T-helper 1 cell treated with Interleukin-12 subunit alpha and Interleukin-12 subunit beta and Interleukin-4 antibody, amounts not matched to agents 30 ng/mL and 1 ng/mL, for 36 hours (primary cell): ENCODE data around the gene INF2. TPM values are rescaled to one million over a fixed set of nuclear protein-coding genes. Genes with fewer than 3 reads are reported as not detected.

ENCODE experiments used
- intact Hi-C: fragments of 100-400 bp; cut with micrococcal nuclease; formaldehyde crosslinking; loops from one replicate; pipeline ENCODE4 v1.15.1; 2024
- total RNA-seq: library from RNA; stranded (reverse); gene quantifications from 2 replicates; pipeline ENCODE4 v1.2.3, GENCODE V29; 2022

Gene INF2
- total RNA-seq, 1 donor from 2014 or later: 136 TPM

DNA sequence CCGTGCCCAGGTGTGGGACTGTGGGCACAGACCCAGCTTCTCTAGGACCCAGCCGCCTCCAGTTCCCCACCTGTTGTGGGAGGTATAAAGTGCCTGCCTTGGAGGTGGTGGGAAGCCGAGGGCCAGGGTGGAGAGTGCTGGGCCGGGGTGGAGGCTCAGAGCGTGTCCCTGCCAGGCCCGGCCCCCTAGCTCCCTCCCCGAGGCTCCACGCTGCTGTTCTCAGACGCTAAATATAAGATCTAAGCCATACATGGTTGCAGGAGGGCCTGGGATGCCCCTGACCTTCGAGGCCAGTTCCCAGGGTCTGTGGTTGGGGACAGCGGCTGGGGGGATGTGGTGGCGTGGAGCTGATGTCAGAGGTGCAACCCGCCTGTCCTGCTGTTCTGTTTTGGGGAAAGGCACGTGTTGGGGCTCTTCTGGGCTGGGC, 10.8 kb downstream of the INF2 start:
- intact Hi-C loops: no loop called here

DNA sequence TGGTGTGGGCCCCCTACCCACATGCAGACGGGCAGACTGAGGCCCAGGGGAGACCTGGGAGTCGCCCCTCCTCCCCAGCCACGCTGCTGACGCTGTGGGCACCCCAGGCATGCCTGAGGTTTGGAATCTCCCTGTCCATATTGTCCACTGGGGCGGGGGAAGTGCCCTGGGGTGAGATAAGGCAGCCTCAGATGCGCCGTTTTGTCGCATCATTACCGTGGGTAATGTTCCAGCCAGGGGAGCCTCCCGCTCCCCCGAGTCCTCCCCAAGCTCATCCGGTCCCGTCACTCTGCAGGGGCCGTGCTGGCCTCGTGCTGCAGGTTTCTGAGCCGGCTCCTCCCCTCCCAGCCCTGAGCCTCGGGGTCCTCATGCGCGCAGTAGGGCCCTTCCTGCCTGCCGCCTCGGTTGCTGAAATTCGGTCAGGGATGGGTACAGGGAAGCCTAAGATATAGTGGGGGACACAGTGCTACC, 11.4 kb downstream of the INF2 start:
- intact Hi-C loops: no loop called here

DNA sequence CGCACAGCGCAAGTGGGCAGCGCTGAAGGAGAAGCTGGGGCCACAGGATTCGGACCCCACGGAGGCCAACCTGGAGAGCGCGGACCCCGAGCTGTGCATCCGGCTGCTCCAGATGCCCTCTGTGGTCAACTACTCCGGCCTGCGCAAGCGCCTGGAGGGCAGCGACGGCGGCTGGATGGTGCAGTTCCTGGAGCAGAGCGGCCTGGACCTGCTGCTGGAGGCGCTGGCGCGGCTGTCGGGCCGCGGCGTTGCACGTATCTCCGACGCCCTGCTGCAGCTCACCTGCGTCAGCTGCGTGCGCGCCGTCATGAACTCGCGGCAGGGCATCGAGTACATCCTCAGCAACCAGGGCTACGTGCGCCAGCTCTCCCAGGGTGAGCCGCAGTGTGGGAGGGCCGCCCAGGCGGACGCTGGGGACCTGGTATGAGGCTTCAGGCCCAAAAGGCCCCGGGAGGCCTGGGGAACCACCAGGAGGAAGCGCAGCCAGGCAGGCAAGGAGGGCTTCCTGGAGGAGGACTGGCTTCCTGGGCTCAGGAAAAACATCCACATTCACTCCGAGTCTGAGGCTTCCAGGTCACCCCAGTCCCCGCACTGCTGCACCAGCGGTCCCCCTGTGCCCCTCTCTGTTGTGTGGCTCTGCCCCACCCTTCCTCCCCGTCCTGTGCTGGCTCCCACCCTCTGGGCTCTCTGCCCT, 12.1 kb downstream of the INF2 start:
- intact Hi-C loops: no loop called here

DNA sequence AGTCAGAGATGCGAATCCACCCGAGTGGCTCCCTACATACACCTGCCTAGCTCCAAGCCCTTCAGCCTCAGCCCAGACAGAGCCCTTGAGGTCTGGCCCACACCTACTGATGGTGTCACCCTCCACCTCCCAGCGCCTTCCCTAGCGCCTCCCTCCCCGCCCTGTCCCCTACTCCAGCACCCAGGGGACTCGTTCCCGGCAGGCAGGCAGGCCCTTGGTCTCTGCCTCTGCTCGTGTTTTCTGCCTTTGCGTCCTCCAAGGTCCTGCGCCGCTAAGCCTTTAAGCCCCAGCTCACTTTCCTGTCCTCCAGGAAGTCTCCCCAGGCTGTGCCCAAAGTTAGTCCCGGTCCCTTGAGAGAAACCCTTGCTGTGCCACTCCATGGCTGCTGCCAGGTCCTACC, 12.7 kb downstream of the INF2 start:
- intact Hi-C loops: no loop called here

DNA sequence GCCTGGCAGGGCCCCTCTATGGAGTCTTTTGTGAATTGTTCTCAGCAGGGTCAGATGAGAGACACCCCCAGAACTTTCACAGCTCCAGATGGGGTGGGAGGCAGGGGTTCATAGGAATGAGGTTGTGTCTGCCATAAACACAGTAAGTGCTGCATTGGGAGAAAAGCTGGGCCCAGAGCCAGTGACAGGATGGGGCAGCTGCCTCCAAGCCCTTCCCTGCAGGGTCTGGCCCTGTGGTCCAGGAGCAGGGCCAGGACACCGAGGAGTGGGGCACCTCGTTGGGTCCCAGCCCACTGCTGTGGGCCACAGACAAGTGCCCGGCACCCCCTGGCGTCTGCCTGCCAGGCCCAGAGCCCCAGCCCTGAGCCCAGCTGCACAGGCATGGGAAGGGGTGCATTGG, 13.3 kb downstream of the INF2 start:
- intact Hi-C loops: no loop called here

DNA sequence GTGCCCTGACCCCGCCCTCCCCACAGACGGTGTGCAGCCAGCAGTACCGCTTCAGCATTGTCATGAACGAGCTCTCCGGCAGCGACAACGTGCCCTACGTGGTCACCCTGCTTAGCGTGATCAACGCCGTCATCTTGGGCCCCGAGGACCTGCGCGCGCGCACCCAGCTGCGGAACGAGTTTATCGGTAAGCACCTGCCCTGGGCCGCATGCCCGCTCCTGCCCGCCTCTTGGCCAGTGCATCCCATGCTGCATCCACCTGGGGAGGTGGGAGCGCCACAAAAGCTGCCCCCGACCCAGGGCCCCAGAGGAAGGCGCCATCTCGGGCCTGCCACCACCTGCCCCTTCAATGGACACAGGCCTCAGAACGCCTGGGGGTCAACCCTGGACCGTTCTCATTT, 13.9 kb downstream of the INF2 start:
- intact Hi-C loops: no loop called here

DNA sequence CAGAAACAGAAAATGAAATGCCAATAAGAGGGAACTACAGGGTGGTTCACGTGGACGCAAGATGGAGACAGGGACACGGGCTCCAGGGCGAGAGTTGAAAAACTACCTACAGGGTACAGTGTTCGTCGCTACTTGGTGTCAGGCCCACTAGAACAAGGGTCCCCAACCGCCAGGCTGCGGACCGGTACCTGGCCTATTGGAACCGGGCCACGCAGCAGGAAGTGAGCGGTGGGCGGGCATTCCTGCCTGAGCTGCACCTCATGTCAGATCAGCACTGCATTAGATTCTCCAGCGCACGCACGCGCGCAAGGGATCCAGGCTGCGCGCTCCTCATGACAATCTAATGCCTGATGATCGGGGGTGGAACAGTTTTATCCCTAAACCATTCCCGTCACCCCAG, 14.8 kb downstream of the INF2 start:
- intact Hi-C loops: no loop called here

DNA sequence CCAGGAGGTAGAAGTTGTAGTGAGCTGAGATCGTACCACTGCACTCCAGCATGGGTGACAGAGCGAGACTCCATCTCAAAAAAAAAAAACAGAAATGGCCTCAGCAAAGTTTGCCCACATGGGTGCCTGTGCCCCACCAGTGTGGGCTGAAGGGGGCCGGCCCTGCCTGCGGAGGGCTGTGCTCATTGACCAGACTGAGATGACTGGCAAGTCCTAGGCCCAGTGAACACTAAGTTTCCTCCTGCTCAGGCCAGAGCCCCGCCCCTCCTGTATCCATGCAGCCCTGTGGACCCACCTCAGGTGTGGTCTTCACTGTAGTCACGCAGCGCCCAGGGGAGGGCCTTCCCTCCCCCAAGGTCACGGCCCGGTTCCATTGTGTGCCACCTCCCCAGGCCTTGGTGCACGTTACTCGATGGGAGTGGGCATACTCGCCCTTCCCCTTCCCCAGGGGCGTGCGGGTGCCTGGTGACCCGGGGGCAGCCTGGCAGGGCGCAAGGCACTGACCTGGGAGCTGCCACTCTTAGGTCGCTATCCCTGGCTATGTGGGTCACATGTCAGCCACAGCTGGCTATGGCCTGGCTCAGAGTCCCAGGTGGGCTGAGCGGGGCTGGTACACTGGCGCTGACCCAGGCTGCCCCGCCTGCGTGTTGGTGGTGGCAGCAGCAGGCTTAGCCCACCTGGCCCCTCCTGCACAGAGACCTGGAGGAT, 16.1 kb downstream of the INF2 start:
- intact Hi-C loops: no loop called here

DNA sequence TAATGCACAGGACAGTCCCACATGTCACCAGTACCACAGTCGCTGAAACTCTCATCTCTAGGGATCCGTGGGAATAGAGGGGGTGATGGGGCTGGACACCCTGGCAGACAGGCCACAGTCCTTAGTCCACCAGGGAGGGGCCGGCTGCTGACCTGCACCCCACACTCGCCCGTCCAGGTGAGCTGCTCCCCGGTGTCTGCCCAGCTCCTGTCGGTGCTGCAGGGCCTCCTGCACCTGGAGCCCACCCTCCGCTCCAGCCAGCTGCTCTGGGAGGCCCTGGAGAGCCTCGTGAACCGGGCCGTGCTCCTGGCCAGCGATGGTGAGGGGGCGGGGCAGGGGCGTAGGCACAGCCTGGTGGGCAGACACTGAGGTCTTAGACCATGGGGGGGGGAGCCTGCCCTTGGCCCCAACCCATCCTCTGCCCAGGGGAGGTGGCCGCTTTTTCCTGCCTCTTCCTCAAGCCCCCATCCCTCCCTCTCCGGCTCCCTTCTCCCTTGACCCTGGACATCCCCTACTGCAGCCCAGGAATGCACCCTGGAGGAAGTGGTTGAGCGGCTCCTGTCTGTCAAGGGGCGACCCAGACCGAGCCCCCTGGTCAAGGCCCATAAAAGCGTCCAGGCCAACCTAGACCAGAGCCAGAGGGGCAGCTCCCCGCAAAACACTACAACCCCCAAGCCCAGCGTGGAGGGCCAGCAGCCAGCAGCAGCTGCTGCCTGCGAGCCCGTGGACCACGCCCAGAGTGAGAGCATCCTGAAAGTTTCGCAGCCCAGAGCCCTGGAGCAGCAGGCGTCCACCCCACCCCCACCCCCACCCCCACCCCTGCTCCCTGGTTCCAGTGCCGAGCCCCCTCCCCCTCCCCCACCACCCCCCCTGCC, 17.6 kb downstream of the INF2 start:
- intact Hi-C loops: no loop called here

DNA sequence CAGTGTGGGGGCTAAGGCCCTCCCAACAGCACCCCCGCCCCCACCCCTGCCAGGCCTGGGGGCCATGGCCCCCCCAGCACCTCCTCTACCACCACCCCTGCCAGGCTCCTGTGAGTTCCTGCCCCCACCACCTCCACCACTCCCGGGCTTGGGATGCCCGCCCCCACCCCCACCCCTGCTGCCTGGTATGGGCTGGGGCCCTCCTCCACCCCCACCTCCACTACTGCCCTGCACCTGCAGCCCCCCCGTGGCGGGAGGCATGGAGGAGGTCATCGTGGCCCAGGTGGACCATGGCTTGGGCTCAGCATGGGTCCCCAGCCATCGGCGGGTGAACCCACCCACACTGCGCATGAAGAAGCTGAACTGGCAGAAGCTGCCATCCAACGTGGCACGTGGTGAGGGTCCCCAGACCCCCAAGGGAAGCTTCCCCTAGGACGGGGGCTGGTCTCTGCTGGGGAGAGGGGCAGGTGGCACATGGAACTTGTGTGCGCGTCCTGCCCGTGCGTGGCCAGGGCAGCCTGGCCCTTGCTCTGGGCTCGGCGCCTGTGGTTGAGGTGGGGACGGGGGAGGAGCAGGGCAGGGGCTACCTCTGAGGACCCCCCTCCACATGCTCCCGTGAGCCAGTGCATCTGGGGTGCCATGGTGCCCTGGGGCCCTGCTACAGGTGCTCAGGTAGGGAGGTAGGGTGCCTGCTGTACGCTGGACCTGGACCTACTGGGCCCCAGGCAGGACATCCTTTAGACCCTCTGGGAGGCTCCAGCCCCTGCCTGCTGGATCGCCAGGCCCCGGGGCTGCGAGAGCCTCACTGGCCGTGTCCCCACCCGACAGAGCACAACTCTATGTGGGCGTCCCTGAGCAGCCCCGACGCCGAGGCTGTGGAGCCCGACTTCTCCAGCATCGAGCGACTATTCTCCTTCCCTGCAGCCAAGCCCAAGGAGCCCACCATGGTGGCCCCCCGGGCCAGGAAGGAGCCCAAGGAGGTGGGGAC, 18.5 kb downstream of the INF2 start:
- intact Hi-C loops: loop anchor here (1.0 kb wide), 4 partner anchors 19 to 58 kb away; partner anchors contain the start of gene INF2

DNA sequence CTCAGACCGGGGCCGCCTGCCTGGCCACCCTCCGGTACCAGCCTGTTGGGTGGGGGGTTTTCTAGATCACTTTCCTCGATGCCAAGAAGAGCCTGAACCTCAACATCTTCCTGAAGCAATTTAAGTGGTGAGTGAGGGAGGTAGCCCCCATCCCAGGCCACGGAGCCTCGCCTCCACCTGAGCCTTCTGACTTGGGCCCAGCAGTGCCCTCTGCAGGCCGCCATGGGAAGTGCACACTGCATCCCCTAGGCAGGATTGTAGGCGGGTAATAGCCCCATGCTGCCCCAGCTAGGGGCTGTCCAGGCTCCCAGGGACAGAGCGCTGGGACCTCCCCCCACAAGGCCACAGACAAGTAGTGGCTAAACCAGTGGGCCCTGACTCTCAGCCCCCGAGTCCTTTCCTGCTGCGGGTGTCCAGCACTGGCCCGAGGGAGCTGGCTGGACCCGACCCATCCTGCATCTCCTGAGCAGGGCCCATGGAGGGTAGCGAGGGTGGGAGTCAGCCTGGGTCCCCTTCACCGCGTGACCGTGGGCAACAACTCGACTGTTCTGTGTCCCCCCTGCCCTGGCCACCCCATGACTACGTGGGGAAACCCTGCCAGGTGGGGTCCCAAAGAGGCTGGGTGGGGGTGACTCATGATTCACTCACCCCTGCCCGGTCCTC, 19.3 kb downstream of the INF2 start:
- intact Hi-C loops: loop anchor here (1.0 kb wide), 4 partner anchors 19 to 58 kb away; partner anchors contain the start of gene INF2

DNA sequence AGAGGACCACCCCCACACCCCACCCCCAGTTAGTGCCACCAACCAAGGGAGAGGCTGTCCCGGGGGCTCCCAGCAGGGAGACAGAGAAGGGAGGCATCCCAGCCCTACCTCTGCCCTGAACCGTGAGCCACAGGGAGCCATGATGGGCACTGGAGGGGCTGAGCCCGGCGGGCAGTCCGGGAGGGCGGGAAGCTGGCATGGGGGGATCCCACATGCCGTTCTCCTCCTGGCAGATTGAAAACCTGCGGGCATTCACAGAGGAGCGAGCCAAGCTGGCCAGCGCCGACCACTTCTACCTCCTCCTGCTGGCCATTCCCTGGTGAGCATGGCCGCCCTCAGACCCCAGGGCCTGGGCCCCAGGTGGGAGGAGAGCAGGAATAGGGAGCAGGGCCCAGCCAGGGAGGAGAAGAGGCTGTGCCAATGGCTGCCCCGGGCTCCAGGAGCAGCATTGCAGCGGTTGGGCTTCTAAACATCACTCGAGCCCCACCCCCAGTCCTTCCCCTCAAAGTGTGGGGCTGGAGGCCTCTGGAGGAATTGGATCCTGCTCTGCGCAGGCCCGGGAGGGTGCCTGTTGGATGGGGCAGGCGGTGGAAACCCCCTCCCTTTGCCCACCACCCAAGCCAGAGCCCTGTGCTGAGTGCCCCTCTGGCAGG, 20.1 kb downstream of the INF2 start:
- intact Hi-C loops: no loop called here

DNA sequence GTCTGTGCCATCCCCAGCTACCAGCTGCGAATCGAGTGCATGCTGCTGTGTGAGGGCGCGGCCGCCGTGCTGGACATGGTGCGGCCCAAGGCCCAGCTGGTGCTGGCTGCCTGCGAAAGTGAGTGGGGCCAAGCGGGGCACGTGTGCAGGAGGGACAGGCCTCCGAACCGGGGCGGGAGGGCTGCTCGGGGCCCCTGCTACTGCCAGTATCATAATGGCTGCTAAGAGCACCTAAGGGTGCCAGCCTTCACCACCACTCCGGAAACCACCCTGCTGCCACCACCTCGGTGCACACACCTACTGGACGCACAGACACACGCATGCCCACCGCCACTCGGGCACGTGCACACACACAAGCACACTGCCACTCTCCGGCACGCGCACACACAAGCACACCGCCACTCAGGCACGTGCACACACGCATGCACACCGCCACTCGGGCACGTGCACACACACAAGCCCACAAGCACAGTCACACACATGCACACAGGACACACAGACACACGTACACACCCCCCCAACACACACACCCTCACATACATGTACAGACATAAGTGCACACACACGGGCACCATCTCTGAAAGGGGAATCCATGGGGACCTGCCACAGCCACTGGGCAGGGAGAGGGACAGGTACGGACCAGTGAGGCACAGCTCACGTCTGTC, 20.8 kb downstream of the INF2 start:
- intact Hi-C loops: no loop called here

DNA sequence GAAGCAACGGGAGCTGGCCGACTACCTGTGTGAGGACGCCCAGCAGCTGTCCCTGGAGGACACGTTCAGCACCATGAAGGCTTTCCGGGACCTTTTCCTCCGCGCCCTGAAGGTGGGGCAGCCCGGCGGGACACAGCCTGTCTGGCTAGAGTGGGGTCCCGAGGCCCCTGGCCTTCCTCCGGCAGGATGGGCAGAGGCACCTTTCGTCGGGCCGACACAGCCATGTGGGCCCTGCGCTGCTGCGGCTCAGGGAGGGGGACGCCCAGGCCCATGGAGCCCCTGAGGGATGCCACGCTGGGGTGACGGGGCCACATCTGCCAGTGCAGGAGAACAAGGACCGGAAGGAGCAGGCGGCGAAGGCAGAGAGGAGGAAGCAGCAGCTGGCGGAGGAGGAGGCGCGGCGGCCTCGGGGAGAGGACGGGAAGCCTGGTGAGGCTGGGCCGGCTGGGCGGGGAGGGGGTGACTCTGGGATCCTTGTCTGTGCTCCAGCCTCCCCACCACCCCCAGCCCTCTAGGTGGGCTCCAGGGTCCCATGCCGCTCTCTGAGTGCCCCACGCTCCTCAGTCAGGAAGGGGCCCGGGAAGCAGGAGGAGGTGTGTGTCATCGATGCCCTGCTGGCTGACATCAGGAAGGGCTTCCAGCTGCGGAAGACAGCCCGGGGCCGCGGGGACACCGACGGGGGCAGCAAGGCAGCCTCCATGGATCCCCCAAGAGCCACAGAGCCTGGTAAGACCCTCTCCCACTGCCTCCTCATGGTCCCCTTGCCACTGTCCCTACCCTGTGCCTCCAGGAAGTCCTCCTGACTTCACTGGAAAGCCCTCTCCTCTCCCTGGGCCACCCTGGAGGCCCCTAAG, 23.7 kb downstream of the INF2 start:
- intact Hi-C loops: no loop called here

DNA sequence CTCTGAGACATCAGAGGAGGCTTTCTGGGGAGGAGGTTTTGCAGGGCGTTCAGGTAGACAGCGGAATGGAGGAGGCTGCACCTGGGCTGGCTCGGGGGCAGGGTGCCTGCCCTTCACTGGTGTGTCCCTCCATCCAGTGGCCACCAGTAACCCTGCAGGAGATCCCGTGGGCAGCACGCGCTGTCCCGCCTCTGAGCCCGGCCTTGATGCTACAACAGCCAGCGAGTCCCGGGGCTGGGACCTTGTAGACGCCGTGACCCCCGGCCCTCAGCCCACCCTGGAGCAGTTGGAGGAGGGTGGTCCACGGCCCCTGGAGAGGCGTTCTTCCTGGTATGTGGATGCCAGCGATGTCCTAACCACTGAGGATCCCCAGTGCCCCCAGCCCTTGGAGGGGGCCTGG, 24.6 kb downstream of the INF2 start:
- intact Hi-C loops: no loop called here

DNA sequence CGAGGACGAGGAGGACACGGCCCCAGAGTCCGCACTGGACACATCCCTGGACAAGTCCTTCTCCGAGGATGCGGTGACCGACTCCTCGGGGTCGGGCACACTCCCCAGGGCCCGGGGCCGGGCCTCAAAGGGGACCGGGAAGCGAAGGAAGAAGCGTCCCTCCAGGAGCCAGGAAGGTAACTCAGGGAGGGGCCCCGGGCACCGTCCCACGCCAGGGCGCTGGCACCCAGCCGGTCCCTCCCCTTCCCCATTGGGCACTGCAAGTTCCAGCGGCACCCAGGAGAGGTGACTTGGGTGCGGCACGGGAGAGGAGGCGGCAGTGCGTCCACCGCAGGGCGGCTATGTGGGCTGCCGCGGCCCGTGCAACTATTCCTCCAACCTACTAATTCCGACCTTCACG, 25.3 kb downstream of the INF2 start:
- intact Hi-C loops: no loop called here

DNA sequence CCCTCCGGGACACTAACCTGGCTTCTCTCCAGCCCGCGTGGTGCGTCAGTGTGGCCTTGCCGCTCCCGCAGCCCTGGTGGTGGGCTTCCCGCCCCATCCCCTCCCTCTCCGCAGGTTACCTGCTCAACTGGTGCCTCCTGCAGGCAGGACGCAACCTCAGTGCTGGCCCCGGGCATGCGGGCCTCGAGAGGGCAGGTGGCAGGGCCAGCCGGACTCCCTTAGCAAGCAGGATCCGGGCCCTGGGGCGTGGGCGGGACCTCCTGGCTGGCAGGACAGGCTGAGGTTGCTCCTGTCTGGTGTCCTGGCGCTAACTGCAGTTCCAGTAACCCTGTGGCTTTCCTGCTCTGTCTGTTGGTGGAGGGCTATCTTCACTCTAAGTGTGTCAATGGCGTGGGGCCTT, 26.0 kb downstream of the INF2 start:
- intact Hi-C loops: no loop called here

DNA sequence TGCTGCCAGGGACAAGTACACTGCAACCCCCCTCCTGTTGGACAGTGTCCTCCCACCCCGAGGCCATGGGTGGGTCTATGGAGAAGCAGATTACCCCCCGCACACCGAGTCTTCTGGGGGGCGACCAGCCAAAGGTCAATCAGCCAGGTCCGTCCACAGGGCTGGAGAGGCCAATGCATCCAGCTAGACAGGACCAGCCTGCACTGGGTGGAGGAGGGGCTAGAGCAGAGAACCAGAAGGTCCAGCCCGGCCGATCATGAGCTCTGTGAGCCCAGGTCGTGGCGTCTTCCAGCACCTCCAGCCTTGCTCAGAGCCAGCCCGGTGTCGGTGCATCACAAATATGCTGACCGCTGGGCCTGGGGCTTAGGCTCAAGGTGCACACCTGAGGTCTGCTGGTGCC, 26.5 kb downstream of the INF2 start:
- intact Hi-C loops: no loop called here
